ENCODE results near the gene SAE1.

DNA sequence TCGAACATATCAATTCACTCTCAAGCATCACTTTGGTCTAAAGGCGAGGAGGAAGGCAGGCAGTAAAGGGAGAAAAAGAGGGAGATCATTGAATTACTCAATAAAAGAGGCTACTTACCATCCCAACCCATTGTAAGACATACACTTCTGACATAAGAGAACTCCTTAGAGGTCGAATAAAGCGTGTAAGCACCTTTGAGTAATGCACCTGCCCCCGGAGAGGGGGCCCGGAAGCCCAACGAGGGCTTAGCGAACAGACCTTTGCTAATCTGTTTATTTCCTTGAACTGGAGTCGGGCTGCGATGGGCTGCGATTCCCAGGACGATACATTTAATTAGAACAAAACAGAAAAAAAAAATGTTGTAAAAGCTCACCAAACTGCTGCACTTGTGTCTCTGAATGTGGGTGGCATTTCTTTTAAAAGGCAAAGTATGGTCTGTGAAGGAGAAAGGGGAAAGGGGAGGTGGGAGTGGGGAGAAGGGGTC is 20.1 kb upstream of the SAE1 start:
- no peak for TF ChIP-seq POLR2A (IDR thresholded peaks at IDR 0.05)
- TF ChIP-seq, protein P1, sequence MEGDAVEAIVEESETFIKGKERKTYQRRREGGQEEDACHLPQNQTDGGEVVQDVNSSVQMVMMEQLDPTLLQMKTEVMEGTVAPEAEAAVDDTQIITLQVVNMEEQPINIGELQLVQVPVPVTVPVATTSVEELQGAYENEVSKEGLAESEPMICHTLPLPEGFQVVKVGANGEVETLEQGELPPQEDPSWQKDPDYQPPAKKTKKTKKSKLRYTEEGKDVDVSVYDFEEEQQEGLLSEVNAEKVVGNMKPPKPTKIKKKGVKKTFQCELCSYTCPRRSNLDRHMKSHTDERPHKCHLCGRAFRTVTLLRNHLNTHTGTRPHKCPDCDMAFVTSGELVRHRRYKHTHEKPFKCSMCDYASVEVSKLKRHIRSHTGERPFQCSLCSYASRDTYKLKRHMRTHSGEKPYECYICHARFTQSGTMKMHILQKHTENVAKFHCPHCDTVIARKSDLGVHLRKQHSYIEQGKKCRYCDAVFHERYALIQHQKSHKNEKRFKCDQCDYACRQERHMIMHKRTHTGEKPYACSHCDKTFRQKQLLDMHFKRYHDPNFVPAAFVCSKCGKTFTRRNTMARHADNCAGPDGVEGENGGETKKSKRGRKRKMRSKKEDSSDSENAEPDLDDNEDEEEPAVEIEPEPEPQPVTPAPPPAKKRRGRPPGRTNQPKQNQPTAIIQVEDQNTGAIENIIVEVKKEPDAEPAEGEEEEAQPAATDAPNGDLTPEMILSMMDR (IDR thresholded peaks at IDR 0.05), result no peak

Data from heart left ventricle (tissue), 13 donors.